Measurements from ENCODE around the gene ATP2A3. TPM values are rescaled to one million over a fixed set of nuclear protein-coding genes. Genes with fewer than 3 reads are reported as not detected.

The ATP2A3 gene
- total RNA-seq, 1 donor from 2014 or later: 1.7 TPM

DNA sequence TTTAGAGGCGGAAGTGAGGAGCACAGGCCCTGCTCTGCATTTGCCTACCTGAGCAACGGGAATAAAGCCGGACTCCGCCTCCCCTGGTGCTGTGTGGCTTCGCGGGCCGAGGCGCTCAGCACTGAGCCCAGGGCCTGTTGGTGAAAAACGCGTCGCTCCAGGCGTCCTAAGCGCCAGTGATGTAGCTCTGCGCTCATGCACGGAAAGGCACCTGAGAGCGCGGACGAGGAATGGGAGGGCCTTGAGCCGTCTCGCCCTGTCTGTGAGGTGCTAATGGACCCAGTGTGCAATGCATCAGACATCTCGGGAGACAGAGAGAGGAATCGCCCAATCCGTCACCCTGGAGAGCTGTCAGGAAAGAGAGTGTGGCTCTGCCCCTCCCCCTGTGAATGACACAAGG is 17.2 kb upstream of the ATP2A3 start:
- Mint-ChIP-seq H3K4me1 (ENCODE audit: low read depth) (peaks cover 18% of the 10 kb centered on the region), H3K27ac (ENCODE audit: unreplicated experiment) (no peak overlapping the region)

DNA sequence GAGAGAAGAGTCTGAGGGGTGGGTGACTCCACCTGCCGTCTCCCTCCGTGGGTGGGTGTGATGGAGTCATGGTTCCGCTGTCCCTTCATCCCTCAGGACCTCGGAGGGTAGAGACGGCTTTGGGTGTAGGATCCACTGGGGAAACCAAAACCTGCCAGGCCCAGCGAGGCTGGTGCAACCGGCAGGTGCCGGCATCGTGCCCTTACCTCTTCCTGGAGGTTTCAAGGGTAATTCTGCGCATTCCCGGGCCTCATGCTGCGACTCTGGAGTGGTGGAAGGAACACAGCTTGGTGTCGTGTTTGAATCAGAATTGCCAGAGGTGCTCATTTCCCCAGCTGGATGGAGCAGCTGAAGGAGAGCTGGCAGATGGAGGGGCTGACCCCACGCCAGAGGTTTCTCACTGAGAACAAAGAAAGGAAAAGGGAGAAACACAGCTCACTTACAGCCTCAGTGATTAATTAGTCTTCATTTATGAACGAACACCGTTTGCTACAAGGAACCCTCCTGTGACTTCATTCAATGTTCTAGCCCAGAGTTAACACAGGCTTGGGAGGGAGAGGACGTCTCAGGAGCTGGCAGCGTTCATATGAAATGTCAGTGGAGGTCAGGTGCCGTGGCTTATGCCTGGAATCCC is 16.3 kb upstream of the ATP2A3 start:
- peaks cover 16% of the 10 kb centered on the region for H3K4me1 Mint-ChIP-seq (ENCODE audit: low read depth)
- H3K4me3 Mint-ChIP-seq (ENCODE audit: unreplicated experiment): no peak overlapping the region
- peak; percentile 66 for DNase-seq (ENCODE audit: low spot score)
- peaks cover 7% of the 10 kb centered on the region for H3K9me3 Mint-ChIP-seq (ENCODE audit: low read depth)
- TF ChIP-seq, protein P1, sequence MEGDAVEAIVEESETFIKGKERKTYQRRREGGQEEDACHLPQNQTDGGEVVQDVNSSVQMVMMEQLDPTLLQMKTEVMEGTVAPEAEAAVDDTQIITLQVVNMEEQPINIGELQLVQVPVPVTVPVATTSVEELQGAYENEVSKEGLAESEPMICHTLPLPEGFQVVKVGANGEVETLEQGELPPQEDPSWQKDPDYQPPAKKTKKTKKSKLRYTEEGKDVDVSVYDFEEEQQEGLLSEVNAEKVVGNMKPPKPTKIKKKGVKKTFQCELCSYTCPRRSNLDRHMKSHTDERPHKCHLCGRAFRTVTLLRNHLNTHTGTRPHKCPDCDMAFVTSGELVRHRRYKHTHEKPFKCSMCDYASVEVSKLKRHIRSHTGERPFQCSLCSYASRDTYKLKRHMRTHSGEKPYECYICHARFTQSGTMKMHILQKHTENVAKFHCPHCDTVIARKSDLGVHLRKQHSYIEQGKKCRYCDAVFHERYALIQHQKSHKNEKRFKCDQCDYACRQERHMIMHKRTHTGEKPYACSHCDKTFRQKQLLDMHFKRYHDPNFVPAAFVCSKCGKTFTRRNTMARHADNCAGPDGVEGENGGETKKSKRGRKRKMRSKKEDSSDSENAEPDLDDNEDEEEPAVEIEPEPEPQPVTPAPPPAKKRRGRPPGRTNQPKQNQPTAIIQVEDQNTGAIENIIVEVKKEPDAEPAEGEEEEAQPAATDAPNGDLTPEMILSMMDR (IDR thresholded peaks at IDR 0.05): no peak
- no peaks in the 10 kb centered on the region for H3K27me3 Mint-ChIP-seq (ENCODE audit: low read depth)
- H3K36me3 Mint-ChIP-seq (ENCODE audit: low read depth): peaks cover 5% of the 10 kb centered on the region
- no peak overlapping the region for H3K27ac Mint-ChIP-seq (ENCODE audit: unreplicated experiment)

More for the DNA sequence above, 17.2 kb upstream of the ATP2A3 start:
- H3K9me3 Mint-ChIP-seq (ENCODE audit: low read depth): peaks cover 7% of the 10 kb centered on the region
- no peaks in the 10 kb centered on the region for H3K27me3 Mint-ChIP-seq (ENCODE audit: low read depth)
- TF ChIP-seq, protein P1 (IDR thresholded peaks at IDR 0.05): no peak
- DNase-seq (ENCODE audit: low spot score): peak; percentile 65
- no peak overlapping the region for H3K4me3 Mint-ChIP-seq (ENCODE audit: unreplicated experiment)
- H3K36me3 Mint-ChIP-seq (ENCODE audit: low read depth): peaks cover 5% of the 10 kb centered on the region

DNA sequence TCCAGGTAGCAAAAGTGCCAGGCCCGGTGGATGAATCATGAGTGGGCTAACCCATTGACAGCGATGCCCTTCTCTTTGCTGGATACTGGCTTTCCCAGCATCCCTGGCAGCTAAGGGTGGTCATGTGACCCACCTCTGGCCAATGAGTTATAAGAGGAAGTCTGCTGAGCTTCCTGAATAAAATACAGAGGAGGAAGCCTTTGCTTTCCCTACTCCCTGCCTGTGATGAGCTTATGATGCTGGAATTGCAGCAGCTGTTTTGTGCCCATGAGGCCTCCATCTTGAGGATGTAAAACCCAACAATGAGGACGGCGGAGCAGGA is 15.0 kb upstream of the ATP2A3 start:
- Mint-ChIP-seq H3K27ac (ENCODE audit: unreplicated experiment) (no peak overlapping the region), H3K4me1 (ENCODE audit: low read depth) (peaks cover 16% of the 10 kb centered on the region), H3K27me3 (ENCODE audit: low read depth) (no peaks in the 10 kb centered on the region), H3K9me3 (ENCODE audit: low read depth) (peaks cover 15% of the 10 kb centered on the region), H3K36me3 (ENCODE audit: low read depth) (peaks cover 7% of the 10 kb centered on the region), H3K4me3 (ENCODE audit: unreplicated experiment) (no peak overlapping the region)
- TF ChIP-seq, protein P1 (IDR thresholded peaks at IDR 0.05): no peak
- DNase-seq (ENCODE audit: low spot score): peak; percentile 15

DNA sequence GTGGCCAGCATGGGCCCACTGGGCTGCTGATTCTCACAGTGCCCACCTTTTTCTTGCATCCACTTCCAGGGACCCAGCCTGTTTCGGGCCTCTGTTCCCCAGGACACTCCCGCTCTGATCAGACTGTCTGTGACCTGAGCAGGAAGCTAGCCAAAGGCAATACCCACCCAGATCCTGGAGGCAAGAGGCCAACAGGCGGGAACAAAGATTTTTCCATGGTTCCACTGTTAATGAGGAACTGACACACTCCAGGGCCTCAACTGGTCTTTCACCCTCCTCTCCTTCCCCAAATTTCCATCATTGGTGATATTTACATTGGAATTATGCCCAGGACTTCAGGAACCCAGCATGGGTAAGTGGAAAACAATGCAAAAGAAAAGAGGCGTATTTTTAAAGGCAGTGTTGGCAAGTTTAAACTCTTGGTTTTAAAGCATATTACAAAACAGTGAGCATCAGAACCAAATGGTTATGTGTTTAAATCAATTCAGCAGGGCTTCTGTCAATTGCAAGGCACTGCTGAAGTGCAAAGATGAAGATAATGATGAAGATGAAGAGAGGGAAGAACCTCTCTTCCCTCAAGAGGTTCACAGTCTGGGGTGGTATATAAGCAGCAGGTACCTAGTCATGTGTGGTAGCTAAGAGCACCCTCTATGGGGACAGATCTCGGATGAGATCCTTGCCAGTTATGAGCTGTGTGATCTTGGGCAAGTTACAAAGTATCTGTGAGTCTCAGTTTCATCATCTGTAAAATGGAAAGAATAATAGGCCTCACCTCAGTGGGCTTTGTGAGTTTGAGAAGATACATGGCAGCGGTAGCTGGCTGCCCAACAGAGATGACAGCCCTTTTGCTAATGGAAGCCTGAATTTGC is 14.4 kb upstream of the ATP2A3 start:
- TF ChIP-seq, protein P1 (IDR thresholded peaks at IDR 0.05): no peak
- peaks cover 11% of the 10 kb centered on the region for H3K4me1 Mint-ChIP-seq (ENCODE audit: low read depth)
- H3K4me3 Mint-ChIP-seq (ENCODE audit: unreplicated experiment): no peak overlapping the region
- peaks cover 7% of the 10 kb centered on the region for H3K36me3 Mint-ChIP-seq (ENCODE audit: low read depth)
- H3K27ac Mint-ChIP-seq (ENCODE audit: unreplicated experiment): no peak overlapping the region
- peaks cover 15% of the 10 kb centered on the region for H3K9me3 Mint-ChIP-seq (ENCODE audit: low read depth)
- no peaks in the 10 kb centered on the region for H3K27me3 Mint-ChIP-seq (ENCODE audit: low read depth)
- peak; percentile 33 for DNase-seq (ENCODE audit: low spot score)

DNA sequence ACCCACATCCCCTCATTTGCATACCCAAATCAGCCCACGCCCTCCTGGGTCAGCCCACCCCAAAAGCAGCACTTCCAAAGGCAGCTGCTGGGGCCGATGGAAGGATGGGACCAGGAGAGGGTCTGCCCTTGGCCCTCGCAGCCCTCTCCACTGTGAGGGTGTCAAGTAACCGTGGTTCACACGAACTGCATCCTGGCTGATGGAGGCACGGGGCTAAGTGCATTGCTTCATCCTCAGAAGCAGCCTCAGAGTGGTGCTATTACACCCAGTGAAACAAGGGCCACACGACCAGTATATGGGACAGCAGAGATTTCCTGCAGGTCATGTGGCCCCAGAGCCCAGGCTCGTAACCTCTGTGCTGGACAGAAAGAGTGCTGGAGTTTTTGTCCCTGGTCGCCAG is 13.2 kb upstream of the ATP2A3 start:
- DNase-seq (ENCODE audit: low spot score): peak; percentile 41
- TF ChIP-seq, protein P1 (IDR thresholded peaks at IDR 0.05): no peak
- no peak overlapping the region for H3K4me3 Mint-ChIP-seq (ENCODE audit: unreplicated experiment)
- peaks cover 7% of the 10 kb centered on the region for H3K36me3 Mint-ChIP-seq (ENCODE audit: low read depth)
- H3K4me1 Mint-ChIP-seq (ENCODE audit: low read depth): peaks cover 9% of the 10 kb centered on the region
- H3K27me3 Mint-ChIP-seq (ENCODE audit: low read depth): no peaks in the 10 kb centered on the region
- H3K9me3 Mint-ChIP-seq (ENCODE audit: low read depth): peaks cover 15% of the 10 kb centered on the region
- no peak overlapping the region for H3K27ac Mint-ChIP-seq (ENCODE audit: unreplicated experiment)
